Measurements from ENCODE around the gene MRGPRG. TPM values are rescaled to one million over a fixed set of nuclear protein-coding genes. Genes with fewer than 3 reads are reported as not detected.

MRGPRG gene
- total and polyA plus RNA-seq, 9 of the 15 experiments (the other 6 are each of a cell fraction or from before 2014, with no cell fraction given): not detected

- in situ Hi-C loops (cut with MboI): no loop called here
- Histone ChIP-seq H3K4me2 (ENCODE audit: insufficient read depth, low read length) (no peak overlapping the region), H3K4me3 (no peak overlapping the region), H3K27me3 (ENCODE audit: control insufficient read depth in 2 of 2, insufficient read depth in 2 of 2, low read length in 2 of 2) (no peaks in the 10 kb centered on the region), H3K27ac (ENCODE audit: extremely low read depth, low read depth, low read length) (no peak overlapping the region), H2AFZ (ENCODE audit: low read depth, low read length) (no peak overlapping the region), H4K20me1 (replicated peaks; ENCODE audit: control insufficient read depth, insufficient read depth, low read length) (no peaks in the 10 kb centered on the region), H3K9ac (ENCODE audit: insufficient read depth in 1 of 2, low read depth in 2 of 2, low read length in 2 of 2) (peak overlapping the region in 1 of 2 experiments; percentile 48; a peak in 1 of 4 replicates), H3K4me1 (replicated peaks in 1 of 2; ENCODE audit: control insufficient read depth in 2 of 2, insufficient read depth in 2 of 2, low read length in 2 of 2) (peaks cover 11 to 87% of the 10 kb centered on the region in 2 experiments; a peak in 4 of 5 replicates), H3K36me3 (ENCODE audit: control insufficient read depth, insufficient read depth, low read length) (no peaks in the 10 kb centered on the region), H3K79me2 (ENCODE audit: control insufficient read depth, insufficient read depth, low read length) (no peaks in the 10 kb centered on the region), H3K9me1 (ENCODE audit: control insufficient read depth, insufficient read depth, low read length) (no peaks in the 10 kb centered on the region), H3K9me3 (replicated peaks; ENCODE audit: control insufficient read depth, insufficient read depth, low read depth, low read length) (no peaks in the 10 kb centered on the region)
- CTCF ChIA-PET (ENCODE audit: low intra/inter-chr PET ratio): no interaction called here
- 28% methylated on average over 7 of the region's 21 CpGs for WGBS (ENCODE audit: insufficient coverage, low coverage, missing lambda C conversion rate)
- ATAC-seq (no peak), DNase-seq (ENCODE audit: extremely low read depth in 1 of 4, low spot score in 3 of 4) (no peak), FAIRE-seq (no peak)
- intact Hi-C loops (cut with micrococcal nuclease): no loop called here
- POLR2A ChIA-PET: interaction anchor here (0.6 to 1.0 kb wide), 2 partner anchors 11 to 12 kb away, joined by 3 read pairs; partner anchors contain the start of gene MRGPRE
- no TSS peak for BruUV-seq (replicated peaks)
- no peak for TF ChIP-seq KAT7 (CRISPR knock-in tag; IDR thresholded peaks at IDR 0.05; ENCODE audit: borderline replicate concordance)
- no peak for TF ChIP-seq MBD1 (CRISPR knock-in tag; IDR thresholded peaks at IDR 0.05)
- no peak for TF ChIP-seq ZNF707 (CRISPR knock-in tag; conservative IDR thresholded peaks at IDR 0.05)
- TF ChIP-seq HMBOX1 (IDR thresholded peaks at IDR 0.05): no peak
- TF ChIP-seq ZNF398 (CRISPR knock-in tag; IDR thresholded peaks at IDR 0.05): no peak
- TF ChIP-seq ZBTB26 (CRISPR knock-in tag; IDR thresholded peaks at IDR 0.05): no peak
- TF ChIP-seq NCOA2 (IDR thresholded peaks at IDR 0.05; ENCODE audit: partially characterized antibody in 2 of 2): no peak
- TF ChIP-seq ZSCAN32 (CRISPR knock-in tag; IDR thresholded peaks at IDR 0.05): no peak
- no peak for TF ChIP-seq CHCHD3 (CRISPR knock-in tag; IDR thresholded peaks at IDR 0.05)
- TF ChIP-seq FOXM1 (IDR thresholded peaks at IDR 0.05; ENCODE audit: low read depth): no peak
- no peak for TF ChIP-seq FOXM1 (CRISPR knock-in tag; IDR thresholded peaks at IDR 0.05; ENCODE audit: low read depth)
- no peak for TF ChIP-seq TRIM28 (IDR thresholded peaks at IDR 0.05)
- TF ChIP-seq MLLT1 (IDR thresholded peaks at IDR 0.05): no peak
- no peak for TF ChIP-seq HNRNPLL (IDR thresholded peaks at IDR 0.05; ENCODE audit: low read depth, low read length, poor library complexity, severe bottlenecking)
Observed at GRCh38 chr11:3220521-3221407, 2.2 kb upstream of the MRGPRG start.

All from K562 (cell line).